Nephron progenitor cell (in vitro differentiated cells): Measurements from ENCODE around the gene ZBTB37.
"Not testable (repeated sequence)": the region's sequence is repeated elsewhere in the genome, so short reads cannot be mapped to it uniquely, and the experiment has no call there.

Experiments used
- DNase-seq: peaks from one replicate; pipeline ENCODE4 v3.0.0; 2021
- H3K27ac Mint-ChIP-seq: 2 replicates; pipeline ENCODE4 v1.8.0; 2021; ENCODE audit warnings: mild to moderate bottlenecking, moderate library complexity, mixed read lengths
- H3K27me3 Mint-ChIP-seq: 2 replicates; pipeline ENCODE4 v1.8.0; 2021; ENCODE audit warnings: mild to moderate bottlenecking, low read depth, mixed read lengths; ENCODE audit not compliant: poor library complexity
- H3K36me3 Mint-ChIP-seq: 2 replicates; pipeline ENCODE4 v1.8.0; 2021; ENCODE audit warnings: low read depth, mixed read lengths
- H3K4me1 Mint-ChIP-seq: 2 replicates; pipeline ENCODE4 v1.8.0; 2021; ENCODE audit warnings: mixed read lengths
- H3K4me3 Mint-ChIP-seq: 2 replicates; pipeline ENCODE4 v1.8.0; 2021; ENCODE audit warnings: mild to moderate bottlenecking, moderate library complexity, mixed read lengths
- H3K9me3 Mint-ChIP-seq: 2 replicates; pipeline ENCODE4 v1.8.0; 2021; ENCODE audit warnings: mild to moderate bottlenecking, moderate library complexity, mixed read lengths
- CTCF ChIP-seq: fragments of 200-600 bp; sonication (generic); IDR thresholded peaks from 2 replicates; pipeline ENCODE4 v1.5.0; 2021; ENCODE audit warnings: antibody characterized with exemption

The ZBTB37 gene

DNA sequence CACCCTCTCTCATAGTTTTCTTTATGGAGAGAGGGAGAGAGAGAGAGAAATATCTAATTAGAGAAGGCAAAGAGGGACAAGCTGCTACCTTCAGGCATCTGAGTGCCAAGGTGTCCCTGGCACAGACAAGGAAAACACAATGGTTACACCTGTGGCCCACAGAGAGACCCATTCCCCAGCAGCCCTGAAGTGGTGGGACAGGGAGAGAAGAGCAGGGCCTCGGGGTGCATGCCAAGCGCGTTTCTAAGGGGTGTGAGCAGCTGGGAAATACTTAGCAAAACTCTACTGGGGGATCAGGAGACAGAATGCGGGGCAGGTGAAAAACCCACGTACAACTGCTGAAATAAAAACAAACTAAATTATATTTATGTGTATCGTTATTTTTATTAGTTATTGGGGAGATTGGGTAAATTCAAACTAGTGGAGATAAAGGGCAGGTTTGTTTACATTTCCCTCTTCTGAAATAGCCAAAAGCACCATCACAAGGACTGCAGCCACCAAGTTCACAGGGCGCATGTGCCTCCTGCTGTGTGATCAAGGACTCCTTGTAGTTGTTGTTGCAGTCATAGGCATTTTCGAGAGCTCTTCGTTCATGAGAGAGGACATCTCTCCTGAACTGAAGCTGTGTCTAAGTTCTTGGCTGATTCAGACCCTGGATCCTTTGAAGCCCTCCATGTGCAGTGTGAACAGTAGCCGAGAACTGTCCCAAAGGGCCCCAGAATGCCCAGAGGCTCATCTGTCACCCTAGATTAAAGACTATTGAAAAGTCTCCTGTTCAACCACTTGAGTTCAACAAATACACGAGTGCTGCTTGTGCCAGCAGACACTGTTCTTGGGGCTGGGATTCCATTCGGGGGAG, 49.7 kb downstream of the ZBTB37 start:
- H3K27ac Mint-ChIP-seq = no peak overlapping the region
- no peaks in the 10 kb centered on the region for H3K36me3 Mint-ChIP-seq
- TF ChIP-seq CTCF = no peak
- no peak for DNase-seq
- peaks cover 12% of the 10 kb centered on the region for H3K4me1 Mint-ChIP-seq
- no peak overlapping the region for H3K4me3 Mint-ChIP-seq
- H3K9me3 Mint-ChIP-seq = no peaks in the 10 kb centered on the region
- H3K27me3 Mint-ChIP-seq = peaks cover 8% of the 10 kb centered on the region

DNA sequence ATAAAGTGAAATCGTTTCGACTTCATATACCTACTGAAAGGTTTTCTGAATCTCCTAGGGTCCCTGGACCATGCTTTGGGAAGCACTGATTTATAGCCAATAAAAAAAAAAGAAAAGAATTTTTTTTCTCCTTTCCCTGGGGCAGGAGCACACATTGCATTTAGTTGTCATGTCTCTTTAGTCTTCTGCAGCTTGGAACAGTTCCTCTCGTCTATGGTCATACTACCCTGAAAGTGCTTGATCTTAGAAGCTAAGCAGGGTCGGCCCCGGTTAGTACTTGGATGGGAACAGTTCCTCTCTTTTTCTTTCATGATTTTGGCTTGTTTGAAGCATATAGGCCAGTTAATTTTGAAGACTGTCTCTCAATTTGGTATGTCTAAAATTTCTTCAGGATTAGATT, 52.7 kb downstream of the ZBTB37 start:
- no peak for DNase-seq
- H3K4me3 Mint-ChIP-seq = no peak overlapping the region
- H3K36me3 Mint-ChIP-seq = no peaks in the 10 kb centered on the region
- peaks cover 16% of the 10 kb centered on the region for H3K27me3 Mint-ChIP-seq
- H3K4me1 Mint-ChIP-seq = peaks cover 8% of the 10 kb centered on the region
- no peak overlapping the region for H3K27ac Mint-ChIP-seq
- no peaks in the 10 kb centered on the region for H3K9me3 Mint-ChIP-seq
- TF ChIP-seq CTCF = no peak

GRCh38 chr1:173925306-173926242, 57.4 kb downstream of the ZBTB37 start:
- Mint-ChIP-seq H3K36me3 (peaks cover 6% of the 10 kb centered on the region), H3K27ac (peak overlapping the region; percentile 33), H3K4me3 (no peak overlapping the region), H3K4me1 (no peaks in the 10 kb centered on the region), H3K9me3 (no peaks in the 10 kb centered on the region), H3K27me3 (peaks cover 11% of the 10 kb centered on the region)
- no peak for TF ChIP-seq CTCF
- no peak for DNase-seq

DNA sequence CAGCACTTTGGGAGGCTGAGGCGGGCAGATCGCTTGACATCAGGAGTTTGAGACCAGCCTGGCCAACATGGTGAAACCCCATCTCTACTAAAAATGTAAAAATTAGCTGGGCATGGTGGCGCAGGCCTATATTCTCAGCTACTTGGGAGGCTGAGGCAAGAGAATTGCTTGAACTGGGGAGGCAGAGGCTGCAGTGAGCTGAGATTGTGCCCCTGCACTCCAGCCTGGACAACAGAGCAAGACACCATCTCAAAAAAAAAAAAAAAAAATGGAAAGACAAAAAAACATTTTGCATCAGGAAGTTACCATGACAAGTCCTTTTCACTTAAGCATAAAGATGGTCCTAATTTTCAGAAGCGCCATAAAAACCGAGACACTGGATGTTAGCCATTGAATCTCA, 62.4 kb downstream of the ZBTB37 start:
- not testable (repeated sequence) for H3K27me3 Mint-ChIP-seq, DNase-seq, H3K9me3 Mint-ChIP-seq, H3K4me3 Mint-ChIP-seq, H3K27ac Mint-ChIP-seq, H3K4me1 Mint-ChIP-seq
- H3K36me3 Mint-ChIP-seq = peaks cover 30% of the 10 kb centered on the region

GRCh38 chr1:173934440-173934839, 66.3 kb downstream of the ZBTB37 start:
- no peak for DNase-seq
- no peaks in the 10 kb centered on the region for H3K9me3 Mint-ChIP-seq

More at GRCh38 chr1:173934440-173934839, 66.3 kb downstream of the ZBTB37 start:
- TF ChIP-seq CTCF = no peak
- Mint-ChIP-seq H3K27me3 (no peaks in the 10 kb centered on the region), H3K27ac (no peak overlapping the region), H3K4me3 (no peak overlapping the region), H3K36me3 (peaks cover 50% of the 10 kb centered on the region), H3K4me1 (no peaks in the 10 kb centered on the region)
